IPS DF 4.7 (cell line): Measurements from ENCODE around the gene RNF167.

Source experiments
- DNase-seq: peaks from one replicate; pipeline ENCODE4 v3.0.0-alpha.2; 2013; ENCODE audit warnings: low spot score; ENCODE audit errors: extremely low read depth

Gene RNF167

DNA sequence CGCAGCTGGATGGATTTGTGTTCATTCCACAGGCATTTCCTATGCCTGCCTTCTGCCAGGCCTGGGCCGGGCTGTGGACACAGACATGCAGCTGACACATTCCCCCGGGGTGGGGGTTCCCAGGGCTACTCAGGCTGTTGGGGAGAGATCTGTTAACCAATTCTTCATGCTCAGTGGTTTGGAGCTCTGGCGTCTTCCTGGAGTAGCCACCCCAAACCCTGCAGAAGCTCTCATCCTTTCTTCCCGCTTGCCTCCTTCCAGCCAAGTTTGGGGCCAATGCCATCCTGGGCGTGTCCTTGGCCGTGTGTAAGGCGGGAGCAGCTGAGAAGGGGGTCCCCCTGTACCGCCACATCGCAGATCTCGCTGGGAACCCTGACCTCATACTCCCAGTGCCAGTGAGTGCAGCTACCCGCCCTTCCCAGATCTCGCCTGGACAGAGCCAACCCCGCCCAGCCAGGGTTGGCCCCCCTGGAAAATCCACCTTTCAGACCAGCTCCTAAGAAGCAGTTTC, 13.4 kb downstream of the RNF167 start:
- no peak for DNase-seq

DNA sequence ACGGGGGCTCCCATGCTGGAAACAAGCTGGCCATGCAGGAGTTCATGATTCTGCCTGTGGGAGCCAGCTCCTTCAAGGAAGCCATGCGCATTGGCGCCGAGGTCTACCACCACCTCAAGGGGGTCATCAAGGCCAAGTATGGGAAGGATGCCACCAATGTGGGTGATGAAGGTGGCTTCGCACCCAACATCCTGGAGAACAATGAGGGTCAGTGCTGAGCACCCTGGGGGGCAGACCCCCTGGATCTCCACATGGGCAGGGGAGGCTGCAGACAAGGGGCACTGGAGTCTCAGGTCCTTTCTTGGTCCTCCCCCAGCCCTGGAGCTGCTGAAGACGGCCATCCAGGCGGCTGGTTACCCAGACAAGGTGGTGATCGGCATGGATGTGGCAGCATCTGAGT, 15.0 kb downstream of the RNF167 start:
- no peak for DNase-seq

DNA sequence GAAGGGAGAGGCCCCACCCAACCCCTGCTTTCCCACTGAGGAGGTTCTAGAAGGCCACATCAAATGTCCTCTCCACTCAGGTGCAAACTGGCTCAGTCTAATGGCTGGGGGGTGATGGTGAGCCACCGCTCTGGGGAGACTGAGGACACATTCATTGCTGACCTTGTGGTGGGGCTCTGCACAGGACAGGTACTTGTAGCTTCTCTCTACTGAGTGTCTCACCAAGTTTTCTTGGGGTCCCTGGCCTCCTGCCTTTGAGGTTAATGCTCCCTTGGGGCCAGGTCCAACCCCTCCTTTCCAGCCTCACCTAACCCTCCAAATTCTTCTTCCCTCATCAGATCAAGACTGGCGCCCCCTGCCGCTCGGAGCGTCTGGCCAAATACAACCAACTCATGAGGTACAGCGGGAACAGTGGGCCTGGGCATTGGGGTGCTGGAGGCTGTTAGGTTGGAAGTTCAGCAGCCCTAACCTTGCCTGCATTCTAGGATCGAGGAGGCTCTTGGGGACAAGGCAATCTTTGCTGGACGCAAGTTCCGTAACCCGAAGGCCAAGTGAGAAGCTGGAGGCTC, 16.5 kb downstream of the RNF167 start:
- DNase-seq = no peak

DNA sequence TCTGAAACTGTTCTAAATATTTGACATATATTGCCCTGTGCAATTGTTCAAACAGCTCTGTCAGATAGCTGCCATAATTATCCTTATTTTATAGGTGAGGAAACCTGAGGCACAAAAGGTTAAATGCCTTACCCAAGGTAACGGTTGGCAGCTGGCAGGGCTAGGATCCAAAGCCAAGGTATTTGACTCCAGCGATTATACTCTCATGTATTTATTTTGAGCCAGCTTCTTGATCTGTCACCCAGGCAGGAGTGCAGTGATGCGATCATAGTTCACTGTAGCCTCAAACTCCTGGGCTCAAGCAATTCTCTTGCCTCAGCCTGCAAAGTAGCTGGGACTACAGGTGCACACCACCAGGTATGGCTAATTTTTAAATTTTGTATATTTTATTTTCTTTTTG, 18.0 kb downstream of the RNF167 start:
- no peak for DNase-seq

DNA sequence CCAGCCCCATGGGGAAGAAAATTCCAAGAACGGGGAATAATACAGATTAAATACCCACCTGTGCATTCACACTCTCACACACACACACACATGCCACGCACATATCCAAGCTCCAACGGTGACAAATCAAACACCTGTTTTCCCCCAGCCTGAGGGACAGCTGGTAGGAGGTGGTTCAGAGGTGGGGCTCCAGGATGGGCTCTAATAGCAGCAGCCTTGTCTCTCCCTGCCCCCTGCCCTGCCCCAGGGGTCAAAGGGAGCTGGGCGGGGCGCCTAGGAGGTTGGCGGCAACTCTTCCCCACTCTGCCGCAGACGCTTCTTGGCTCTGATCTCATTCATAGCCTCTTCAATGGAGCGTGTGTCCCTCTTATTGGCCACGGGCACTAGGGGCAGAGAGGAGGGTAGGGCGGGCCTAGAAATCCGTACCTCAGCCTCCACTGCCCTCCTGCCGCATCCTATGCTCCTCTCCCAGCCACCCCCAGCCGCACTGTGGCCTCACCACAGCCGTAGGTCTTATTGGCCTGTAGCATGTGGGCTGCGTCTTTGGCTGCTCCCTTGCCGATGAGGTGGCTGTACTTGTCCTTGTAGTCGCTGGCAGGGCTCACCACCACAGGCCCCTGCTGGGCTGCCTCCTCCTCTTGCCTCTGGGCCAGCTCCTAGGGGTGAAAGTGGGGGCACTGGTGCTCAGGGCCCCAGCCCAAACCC, 19.3 kb downstream of the RNF167 start:
- DNase-seq = no peak

DNA sequence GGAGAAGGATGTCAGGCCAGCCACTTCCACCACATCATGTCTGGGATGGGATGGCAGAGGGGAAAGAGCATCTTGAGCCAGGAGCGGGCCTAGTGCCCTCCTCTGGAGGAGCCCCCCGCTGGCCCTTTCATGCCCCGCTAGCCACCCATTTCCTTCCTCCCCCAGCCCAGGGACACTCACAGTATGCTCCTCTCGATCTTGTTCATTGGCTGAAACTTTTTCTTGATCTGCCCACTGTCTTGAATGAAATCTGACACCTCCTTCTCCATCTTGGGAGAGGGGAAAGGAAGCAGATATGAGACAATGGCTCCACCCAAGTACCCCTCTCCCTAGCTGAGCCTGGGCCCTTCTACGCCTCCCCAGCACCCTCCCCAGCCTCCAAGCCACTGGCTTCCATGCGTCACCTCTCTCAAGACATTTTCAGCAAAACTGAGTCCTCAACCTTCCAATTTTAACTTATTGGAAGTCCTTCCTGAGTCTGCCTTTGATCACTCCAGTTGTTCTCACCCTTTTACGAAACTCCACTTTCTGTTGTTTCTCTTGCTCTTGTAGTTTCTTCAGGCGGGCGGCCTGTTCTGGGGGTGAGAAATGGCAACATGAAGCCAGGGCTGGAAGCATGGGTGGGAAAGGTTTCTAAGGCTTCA, 20.3 kb downstream of the RNF167 start:
- DNase-seq = no peak

DNA sequence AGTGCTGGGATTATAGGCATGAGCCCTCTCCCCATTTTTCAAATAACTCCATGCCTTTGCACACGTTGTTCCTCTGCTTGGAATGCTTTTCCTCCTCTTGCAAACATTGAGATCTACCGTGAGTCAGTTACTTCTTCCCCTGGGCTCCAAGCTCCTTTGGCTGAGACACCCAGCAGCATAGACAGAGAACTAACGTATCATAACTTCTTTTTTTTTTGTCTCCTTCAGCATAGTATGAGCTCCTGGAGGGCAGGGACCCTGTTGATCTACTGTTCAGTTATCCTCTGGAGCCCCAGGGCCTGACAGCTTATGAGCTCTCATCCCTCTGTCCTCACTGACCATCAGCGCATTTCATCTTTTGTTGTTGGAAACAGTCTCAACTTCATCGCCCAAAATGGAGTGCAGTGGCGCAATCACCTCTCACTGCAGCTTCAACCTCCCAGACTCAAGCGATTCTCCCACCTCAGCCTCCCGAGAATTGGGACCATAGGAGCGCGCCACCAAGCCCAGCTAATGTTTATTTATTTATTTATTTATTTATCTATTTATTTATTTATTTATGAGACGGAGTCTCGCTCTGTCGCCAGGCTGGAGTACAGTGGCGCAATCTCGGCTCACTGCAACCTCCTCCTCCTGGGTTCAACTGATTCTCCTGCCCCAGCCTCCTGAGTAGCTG, 25.4 kb downstream of the RNF167 start:
- DNase-seq = no peak

DNA sequence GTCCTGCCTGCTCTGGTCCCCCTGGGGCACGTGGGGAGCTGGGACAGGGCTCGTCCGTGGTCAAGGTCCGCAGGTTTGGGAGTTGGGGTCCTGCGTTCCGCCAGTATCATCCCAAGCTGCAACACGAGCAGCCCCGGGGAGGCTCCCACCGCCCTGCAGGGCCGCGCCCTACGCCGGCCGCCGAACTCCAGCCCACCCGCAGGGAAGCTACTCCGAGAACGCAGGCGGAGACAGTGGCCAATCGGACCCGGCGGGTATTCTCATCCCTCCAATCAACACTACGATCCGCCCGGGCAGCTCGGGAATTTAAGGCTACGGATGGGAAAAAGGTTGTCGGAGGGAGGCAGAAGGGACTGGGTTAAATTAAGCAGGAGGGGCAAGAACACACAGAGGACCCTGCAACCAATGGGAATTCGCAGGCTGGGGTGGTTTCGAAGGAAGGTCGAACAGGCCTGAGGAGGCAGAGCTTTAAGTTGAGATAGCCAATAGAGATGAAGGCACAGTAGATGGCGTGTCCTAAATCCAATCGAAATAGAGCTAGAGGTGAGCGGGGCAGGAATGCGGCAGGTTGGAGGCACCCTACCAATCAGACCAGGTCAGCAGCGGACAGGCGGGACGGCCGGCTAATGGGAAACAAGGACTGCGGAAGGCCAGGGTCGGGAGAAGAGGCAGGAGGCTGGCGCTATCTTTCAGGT, 26.9 kb downstream of the RNF167 start:
- peak; percentile 99 for DNase-seq

DNA sequence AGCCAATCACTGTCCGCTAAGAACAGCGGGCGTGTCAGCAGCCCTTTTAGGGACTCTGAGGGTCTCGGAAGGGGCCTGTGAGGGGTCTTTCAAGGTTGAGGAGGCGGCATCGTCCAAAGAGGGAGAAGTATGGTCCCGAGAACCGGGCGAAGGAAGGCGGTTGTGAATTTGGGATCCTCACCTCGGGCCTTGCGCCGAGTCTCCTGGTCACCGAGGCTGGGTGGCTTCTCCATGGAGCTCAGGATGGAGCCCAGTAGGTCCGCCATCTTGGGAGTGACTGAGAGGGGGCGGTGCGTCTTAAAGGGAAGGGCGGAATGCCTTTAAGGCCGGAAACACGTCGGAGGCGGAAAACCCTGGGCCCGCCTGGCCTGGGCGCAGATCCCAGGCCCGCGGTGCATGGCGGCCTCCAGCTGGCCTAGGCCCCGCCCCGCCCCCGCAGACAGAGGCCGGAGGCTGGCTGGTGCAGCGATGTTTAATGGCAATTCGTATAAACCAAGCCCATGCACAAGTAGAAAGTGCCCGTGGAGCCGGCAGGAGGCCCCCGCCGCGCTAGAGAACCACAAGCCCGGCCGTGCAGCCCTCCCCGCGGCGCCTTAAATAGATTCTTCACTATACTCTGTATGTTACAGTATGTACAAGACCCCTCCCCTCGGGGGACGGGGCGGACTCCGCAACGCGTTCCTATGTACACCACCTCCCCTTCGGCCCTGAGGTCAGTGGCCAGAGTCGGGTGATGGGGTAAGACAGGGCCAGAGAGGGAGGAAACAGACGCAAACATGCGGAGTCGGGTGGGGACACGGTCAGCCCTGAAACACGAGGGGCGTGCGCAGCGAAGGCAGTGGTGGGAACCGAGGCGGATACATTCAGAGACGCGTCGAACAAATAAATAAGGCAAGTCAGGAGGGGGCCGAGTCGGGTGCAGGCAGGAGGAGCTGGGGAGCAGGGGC, 27.7 kb downstream of the RNF167 start, which contains the start of gene SPAG7:
Gene SPAG7, minus strand, starts transcription at position 279 of the 947 bp plus-strand sequence. Its CDS starts 13 bp downstream, at position 266.
- no peak for DNase-seq

DNA sequence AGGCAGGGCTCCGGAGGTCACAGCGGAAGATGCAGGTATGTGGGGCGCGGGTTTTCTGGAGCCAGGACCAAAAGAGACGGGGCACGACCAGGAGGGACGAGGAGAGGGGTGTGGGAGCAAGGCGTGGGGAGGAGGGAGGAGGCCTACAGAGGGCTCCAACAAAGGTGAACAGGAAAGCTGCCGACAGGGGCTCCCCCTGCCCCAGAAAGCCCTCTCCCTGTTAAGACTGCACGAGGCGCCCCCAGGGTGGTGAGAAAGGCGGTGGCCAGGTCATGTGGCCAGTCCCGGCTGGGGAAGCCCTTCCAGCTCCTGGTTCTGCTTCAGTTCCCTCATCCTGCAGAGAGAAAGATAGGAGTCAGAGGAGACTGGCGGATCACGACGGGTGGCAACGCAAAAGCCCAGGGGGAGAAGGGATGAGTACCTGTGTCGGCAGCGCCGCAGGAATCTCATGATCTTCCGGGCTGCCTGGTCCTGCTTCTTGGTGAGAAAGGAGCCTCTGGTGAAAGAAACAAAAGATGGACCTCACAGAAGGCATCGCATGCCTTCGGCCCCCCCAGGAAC, 28.5 kb downstream of the RNF167 start:
- DNase-seq = no peak

DNA sequence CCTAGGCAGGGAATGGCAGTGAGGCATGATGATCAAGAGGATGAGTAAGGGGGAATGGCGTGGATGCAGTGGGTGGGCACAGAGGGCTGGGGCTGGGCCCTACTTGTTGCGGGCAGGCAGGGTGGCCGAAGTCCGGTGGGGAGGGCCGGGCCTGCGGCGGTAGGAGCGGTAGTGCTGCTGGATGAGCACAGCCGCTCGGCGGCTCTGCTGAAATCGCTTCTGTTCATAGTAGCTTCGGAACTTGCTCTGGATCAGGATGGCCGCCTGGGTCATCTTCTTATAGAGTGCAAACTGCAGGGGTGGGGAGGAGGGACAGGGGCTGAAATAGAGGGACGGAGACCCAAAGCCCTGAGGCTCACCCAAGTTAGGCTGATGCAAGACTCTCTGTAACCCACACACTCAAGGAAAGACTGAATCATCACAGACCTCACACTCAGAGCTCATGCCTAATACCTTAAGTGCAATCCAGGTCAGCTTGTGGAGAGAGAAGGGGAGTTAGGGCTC, 29.0 kb downstream of the RNF167 start:
- DNase-seq = no peak

DNA sequence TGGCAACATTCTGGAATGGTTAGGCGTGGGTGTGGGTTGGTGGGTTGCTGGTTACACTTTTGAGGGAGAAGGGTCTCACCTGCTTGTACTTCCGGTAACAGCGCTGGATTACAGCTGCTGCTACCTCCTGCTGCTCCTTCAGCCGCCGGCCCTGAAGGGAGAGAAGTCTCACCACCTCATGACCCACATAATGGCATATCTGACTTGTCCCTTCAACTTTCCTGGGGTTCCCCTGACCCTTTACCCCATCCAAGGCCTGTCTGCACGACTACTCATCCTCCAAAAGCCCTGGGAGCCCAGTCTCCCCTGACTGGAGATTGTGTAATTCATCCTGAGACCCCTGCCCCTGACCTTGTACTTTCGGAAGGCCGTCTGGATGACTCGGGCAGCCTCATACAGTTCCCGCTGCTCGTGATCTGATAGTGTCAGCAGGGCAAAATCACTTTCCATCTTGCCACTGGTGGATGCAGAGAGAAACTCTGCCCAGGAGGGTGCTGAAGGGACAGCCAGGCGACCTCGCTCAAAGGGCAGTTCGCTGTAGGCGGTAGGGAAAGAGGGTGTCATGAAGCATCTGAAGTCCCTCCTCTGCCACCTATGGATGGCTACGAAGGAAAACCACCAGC, 29.6 kb downstream of the RNF167 start:
- DNase-seq = no peak

DNA sequence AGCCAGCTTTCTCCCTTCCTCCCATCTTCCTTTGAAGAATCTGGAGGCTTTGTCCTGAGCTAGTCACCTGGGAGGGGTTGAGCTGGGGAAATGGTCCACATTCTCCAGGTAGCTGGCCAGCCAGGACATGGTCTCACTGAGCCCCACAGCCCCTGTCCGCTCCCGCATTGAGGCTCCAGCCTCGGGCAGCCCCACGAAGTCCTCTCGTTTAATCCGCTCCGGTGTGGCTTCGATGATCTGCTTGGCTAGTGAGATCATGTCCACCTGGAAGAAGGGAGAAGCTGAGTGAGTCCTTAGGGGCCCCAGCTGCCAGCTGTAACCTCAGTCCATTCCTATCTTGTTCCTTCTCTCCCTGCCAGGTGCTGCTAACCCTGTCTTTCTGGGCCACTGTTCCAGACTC, 30.2 kb downstream of the RNF167 start:
- DNase-seq = no peak

DNA sequence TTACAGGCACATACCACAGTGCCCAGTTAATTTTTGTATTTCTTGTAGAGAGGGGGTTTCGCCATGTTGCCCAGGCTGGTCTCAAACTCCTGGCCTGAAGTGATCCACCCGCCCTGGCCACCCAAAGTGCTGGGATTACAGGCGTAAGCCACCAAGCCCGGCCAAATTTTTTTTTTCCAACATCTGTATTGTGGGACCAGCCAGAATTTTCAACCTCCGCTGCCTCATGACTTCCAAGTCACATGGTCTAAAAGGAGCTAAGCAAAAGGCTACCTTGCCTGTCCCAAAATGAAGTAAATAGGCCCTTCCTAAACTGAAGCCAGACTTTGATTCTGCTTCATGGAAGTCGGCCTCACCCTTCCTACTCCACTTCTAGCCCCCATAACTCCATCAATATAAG, 31.8 kb downstream of the RNF167 start:
- DNase-seq = no peak

DNA sequence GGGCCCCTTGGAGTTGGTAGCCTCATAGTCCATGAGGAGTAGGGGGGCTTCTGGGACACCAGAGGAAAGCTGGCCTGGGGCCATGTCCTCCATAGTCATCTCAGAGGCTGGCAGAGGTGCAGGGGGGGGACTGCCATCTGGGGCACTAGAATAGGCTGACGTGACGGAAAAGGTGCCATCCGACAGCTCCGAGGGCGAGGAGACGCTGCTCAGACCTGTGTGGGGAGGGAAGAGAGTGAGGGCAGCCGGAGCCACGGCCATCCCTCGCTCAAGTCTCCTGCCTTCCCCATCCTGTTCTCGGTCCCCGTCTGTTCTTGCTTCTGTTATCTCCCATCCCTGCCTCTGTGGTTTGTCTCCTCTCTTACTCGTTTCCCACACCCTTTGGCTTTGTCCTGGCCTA, 32.3 kb downstream of the RNF167 start:
- no peak for DNase-seq

DNA sequence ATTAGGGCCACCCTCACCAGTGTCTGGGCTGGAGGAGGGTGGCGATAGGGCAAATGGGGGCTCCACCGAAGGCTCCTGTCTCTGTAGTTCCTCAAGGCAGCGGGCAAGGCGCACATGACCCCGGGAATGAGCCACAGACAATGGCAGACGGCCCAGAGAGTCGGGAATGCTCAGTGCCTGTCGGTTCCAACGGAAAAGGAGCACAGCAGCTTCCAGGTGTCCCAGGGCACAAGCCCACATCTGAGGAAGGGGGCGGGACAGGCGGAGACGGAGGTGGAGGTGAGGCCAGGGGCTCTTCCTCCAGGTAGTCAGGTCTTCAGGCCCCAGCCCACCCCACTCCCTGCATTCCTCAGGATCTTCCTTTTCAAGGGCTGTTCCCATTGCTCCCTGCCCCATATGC, 32.7 kb downstream of the RNF167 start:
- no peak for DNase-seq

DNA sequence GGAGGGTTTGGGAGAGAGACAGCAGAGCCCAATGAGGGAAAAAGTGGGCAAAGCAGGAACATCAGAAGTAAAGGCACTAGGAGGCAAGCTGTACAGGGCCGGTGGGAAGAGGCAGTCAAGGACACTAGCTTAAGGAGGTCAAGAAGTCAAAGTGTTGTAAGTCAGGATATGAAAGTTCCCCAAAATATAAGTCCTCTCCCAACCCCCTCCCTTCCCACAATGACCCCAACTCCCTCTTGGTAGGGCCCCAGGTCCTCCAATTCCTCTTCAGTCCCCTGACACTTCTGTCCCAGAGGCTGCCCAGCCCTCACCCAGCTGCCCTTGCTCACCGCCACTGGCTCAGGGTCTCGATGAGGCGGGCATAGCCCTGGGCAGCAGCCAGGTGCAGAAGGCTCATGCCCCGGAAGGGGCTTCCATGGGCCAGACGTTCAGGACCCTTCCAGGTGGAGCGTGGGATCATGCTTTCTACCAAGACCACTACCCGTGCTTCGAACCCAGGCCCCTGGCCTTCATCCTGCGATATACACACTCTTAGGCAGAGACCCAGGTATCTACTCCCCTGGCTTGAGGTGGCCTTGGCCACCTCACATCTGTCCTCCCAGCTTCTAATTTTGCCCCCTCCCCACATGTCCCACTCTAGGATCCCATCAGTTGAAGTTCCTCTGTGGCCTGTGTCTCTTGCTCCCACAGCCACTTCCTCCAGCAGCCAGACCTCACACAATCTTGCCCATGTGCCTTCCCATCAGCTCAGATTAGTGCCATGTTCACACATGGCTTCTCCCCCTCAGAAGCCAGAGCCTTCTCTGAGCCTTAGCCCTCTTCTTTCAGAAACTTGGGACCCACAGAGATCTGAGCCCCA, 33.4 kb downstream of the RNF167 start:
- DNase-seq = no peak

DNA sequence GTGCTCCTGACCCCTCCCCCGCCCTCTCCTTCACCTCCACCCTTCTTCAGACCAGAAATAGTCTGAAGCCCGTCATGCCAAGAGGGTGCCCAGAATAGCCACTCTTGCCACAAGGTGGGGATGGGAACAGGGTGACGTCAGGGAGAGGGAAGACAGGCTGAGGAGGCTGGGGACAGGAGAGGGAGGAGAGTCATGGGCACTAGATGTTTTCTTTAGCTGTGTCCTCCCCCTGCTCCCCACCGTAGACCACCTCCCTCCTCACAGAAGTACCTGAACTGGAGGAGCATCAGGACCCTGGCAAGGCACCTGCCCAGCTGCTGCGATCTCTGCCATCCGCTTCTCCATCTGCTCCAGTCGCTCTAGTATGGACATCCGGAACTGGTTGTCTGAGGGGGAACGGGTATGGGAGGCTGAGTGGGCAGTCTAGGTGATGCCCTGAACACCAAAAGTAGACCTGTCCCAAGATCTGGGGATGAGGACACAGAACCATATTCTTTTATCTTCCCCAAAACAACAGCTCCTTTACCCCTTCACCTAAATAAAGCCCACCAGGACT, 34.1 kb downstream of the RNF167 start:
- DNase-seq = no peak
